Activated CD4-positive, CD25-positive, alpha-beta regulatory T cell (primary cell): Measurements from ENCODE around the gene IL1RAPL1.

Experiments used
- DNase-seq, 4 experiments: peaks; one replicate each; lab custom pipeline; 2025; lab: John Stamatoyannopoulos, UW

The IL1RAPL1 gene

DNA sequence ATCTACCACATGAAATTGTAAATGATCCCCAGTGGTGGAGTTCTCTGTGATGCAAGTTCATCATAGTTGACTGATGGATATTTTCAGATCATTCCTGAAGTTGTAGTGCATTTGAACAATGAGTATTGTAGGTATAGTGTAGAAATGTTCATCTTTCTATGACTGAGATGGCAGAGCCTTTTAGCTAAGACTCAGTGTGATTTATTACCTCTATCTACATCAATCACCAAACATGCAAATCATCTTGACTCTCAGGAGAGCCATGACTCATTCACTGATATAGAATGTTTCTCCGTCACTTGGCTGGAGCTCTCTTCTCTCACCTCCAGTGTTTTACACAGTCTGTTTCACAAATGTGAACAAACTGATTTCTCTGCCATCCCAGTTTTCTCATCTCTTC, 392.6 kb downstream of the IL1RAPL1 start:
- DNase-seq = no peak

DNA sequence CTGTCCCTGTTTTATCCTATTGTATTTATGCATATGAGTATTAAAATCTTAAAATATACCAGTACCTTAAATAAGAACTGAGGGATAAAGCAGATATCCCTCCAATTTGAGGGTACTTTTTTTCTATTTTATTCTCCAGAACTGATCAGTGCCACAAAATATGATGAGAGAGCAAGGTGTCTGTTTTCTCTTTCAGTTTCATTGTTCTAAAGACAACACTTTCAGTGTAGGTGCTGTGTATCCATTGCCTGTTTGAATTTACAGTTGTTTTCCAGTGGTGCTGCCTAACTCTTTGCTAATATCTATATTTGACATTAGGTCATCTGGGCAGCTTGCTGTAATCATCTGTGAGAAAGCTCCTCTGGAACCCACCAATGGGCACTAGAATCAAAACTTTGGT, 394.7 kb downstream of the IL1RAPL1 start:
- no peak for DNase-seq

DNA sequence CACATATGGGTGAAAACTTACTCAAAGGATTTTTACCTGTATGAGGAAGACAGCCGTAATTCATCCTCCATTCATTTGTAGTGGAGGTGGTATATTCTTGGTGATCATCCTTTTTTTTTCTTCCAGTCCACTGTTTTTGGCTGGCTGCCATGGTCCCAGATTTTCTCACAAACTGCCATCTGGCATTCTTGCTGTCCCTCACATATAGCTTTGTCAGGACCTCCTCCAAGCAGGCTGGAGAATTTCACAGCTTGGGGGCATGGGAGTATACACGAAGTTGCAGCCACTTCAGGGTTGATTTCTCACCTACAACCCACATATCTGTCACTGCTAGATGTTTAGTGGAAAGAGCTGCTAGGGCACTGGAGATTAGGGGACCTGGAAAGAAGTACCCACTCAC, 401.0 kb downstream of the IL1RAPL1 start:
- DNase-seq = no peak

DNA sequence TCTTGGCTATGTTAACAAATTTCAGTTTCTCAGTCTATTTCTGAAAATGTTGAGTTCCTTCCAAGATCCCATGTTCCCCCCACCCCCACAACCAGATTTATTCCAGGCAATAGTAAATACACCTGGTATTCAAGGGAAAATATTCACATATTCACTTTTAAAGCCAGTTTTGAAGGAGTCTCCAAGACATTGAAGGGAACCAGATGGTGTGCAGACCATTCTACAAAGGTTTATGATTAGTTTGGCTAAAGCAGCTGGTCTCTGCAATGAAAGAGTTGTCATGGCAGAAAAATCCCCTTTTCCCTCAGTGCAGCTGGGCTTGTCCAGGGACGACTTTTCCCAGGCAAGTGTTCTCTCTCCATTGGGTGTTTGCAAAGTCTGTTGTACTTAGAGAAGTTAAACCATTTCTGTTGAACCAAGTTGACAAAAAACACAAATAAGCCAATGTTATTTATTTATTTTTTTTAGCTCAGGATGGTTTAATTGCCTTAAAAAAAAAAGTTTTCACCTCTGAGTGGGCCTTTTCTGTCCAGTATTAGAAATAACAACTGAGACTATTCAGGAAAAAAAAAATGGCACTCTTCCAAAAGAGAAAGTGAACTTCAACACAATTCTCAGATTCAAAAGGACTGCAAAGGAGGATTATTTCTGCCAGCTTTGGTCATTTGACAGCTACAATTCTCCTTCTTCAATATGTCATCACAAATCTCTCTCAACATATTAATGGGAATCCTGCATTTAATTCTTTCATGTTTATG, 410.6 kb downstream of the IL1RAPL1 start:
- DNase-seq = no peak

DNA sequence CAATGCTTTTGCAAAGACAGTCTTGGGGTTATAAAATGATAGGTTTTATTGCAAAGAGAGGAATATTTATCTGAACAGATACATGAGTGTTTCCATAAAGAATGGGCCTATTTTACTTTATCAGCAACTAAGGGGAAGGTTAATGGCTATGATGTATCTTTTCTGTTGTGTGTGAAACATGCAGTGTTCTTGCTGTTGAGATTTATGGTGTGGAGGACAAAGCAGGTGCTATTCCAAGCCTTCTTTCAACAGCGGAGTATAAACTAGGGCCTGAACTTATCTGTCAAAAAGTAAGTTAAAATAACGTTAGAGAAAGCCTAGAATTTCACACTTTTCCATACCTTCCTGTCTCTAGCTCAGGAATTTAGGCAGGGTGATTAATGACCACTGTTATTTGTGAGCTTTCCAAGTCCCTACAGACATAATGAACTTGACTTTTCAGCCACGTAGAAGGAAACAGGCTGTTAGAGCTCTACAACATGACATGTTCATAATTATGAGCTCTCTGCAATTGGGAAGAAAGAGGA, 411.4 kb downstream of the IL1RAPL1 start:
- no peak for DNase-seq

DNA sequence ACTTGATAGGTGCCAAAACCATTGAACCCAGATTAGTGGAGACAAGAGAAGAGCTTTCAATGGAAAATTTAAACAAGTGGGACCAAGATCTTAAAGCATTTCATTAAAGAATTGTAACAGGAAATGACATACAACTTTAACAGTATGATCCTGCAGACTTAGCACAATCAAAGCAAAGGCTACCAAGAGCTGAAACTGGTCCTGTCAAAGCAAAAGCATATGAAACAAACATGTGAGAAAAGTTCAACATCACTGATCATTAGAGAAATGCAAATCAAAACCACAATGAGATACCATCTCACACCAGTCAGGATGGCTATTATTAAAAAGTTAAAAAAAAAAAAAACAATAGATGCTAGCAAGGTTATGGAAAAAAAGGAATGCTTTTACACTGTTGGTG, 425.6 kb downstream of the IL1RAPL1 start:
- no peak for DNase-seq

DNA sequence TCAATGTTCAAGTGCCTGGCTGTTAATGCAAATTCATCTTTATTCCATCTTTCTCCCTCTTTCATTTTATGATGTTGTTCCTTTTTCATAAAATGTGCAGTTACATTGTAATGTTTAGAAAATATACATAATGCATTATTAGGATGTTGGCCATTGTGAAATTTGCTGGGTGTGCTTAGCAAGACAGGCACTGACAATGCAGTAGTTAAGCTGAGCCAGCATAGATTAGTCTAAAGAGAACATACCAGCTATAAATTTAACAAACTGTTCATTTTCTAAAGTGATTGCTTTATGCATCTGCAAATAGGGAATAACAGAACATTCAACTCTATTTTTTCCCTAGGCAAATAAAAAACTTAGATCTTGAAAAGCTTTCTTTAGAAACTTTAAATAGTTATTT, 436.0 kb downstream of the IL1RAPL1 start:
- no peak for DNase-seq

DNA sequence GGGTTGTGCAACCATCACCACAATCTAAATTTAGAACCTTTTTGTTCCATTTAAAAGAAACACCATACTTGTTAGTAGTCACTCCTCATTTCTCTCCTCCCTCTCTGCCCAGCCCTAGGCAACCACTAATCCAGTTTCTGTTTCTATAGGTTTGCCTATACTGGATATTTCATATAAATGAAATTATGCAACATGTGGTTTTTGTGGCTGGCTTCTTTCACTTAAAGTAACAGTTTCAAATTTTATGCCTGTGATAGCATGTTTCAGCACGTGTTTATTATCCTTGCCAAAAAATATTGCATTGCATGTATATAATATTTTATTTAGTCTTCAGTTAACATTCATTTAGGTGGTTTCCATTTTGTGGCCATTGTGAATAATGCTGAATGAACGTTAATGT, 437.6 kb downstream of the IL1RAPL1 start:
- no peak for DNase-seq

DNA sequence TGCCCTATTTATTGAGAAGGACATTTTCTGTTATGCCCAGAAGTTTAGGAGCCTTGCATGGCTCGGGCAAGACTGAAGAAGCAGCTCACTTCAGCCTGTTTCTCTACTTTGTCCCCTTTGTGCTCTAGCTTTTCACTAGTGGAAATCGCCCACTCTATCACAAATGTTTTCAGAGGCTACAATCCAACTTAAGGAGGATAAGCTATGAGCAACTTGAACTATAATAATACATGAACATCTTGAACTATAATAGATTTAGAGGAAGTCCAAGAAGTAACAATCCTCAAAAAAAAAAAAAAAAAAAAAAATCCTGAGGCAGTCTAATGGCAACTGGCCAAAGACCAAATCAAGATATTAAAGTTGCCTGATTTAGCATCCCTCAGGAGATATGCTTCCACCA, 452.3 kb downstream of the IL1RAPL1 start:
- DNase-seq = no peak

DNA sequence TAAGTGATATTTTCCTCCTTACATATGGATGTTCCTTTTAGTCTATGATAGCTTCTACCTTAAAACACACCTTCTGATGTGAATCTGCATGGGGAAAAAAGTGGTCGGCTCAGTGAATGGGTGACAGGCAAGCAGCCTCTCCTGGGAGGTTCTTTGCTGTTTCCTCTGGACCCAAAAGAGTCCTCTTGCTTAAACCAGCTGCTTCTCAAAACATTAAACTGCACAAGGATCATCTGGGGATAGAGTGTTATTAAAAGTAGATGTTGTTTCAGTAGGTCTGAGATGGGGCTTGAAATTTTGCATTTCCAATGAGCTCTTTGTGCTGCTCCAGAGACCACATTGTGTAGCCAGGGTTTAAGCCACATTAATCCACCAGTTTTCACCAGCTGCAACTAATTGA, 452.9 kb downstream of the IL1RAPL1 start:
- no peak for DNase-seq

DNA sequence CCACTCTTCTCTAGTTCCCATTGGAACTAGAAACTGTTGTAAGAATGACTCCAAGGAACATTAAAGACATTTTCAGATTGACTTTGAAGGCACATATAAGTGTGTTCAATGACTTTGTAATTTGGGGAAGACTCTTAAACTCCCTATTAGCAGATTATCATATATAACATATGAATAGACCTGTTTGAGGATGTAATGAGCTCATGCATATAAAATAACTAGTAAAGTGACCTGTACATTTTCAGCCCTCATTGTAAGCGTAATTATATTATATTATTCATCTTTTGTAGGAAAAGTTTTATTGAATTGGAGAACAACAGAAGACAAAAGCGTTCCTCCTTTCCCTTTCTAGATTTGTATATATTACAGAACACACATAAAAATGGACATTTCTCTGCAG, 455.1 kb downstream of the IL1RAPL1 start:
- no peak for DNase-seq

DNA sequence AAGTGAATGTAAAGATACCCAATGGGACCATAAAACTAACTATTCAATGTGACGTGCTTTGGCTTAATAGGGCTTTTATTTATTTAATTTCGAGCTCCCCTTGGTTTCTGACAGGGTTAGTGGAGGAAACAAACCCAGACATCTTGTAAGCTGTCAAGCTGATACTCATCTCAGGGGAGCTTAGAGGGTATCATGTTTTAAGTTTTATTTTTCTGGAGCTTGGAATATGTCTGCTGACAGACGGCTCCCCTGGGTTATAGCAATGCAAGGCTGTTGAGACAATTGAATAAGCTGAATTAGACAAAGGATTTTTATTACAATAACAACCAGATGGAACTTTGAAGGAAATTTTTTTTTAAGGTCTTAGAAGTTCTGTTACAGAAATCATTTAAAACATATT, 456.5 kb downstream of the IL1RAPL1 start:
- no peak for DNase-seq

DNA sequence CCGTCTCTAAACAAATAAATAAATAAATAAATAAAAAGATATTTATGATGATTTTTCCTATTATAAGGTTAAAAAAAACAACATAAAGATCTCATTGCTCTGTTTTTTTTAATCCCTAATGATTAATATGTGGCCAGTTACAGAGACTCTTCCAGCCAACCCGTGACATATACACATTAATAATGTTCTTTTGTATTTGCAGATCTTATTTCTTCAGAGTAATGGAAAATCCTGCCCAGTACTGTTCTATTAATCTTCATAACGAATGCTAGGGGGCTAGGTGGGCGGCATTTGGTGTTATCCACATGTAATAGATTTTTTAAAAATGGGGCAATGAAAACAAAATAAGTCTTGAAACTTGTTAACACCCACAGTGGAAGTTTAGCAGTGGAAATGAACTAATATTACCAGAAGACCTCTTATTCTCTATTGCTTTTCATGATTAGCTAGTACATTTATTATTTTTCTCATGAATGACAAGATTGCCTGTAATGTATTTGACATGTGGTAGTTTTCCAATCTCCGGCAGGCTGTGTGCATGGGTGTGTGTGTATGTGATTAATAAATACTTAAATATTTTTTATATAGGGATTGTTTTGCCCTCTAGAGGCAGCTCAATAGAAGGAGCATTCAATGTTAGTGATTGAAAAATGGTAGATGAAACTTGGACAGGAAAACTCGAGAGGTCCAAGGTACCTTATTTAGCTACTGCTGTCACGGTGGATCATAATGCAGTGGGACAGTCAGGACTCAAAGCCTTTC, 457.4 kb downstream of the IL1RAPL1 start:
- DNase-seq = no peak

DNA sequence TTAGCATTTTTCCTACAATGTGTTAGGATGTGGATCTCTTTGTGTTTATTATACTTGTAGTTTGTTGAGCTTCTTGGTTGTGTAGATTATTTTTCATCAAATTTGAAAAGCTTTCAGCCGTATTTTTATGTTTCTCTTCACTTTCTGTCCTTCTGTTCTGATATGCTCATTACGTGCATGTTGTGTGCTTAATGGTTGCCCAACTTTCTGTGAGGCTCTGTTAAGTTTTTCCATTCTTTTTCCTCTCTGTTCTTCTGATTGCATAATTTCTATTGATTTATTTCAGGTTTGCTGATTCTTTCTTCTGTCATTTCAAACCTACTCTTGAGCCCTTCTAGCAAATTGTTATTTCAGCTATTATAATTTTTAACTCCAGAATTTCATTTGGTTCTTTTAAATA, 478.2 kb downstream of the IL1RAPL1 start:
- no peak for DNase-seq

DNA sequence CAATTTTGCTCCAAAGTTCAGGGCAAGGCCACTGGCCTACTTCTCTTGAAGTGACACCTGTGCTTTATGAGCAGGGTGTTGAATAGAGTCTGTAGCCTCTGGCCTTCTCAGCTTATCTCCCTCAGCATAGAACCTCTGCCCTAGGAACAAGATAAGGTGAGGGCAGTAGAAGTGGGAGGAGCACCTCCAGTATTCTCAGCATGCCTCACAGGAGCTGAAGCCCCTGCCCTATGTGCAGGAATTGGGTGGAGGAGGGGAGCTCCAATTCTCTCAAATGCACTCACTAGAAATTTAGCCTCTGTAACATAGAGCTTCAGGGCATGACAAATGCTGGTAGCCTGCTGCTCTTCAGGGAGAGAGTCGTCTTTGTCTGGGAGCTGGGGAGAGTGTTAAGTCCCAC, 479.3 kb downstream of the IL1RAPL1 start:
- DNase-seq = no peak

DNA sequence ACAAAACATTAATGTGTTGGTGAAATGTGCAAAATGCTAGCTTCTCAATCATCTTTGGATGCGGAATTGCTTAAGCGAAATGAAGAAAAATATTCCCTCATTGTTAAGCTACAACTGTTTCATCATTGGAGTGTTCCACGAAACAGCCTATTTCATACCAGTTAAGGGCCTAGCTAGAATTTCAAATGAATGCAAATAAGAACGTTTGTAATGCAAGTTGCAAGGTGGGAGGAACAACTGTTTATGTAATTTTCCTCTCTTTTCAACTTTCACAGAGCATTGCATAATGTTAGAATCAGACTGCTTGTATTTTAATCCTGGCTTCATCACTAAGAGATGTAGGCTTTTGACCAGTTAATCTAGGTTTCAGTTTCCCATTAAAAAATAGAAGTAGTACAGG, 480.1 kb downstream of the IL1RAPL1 start:
- DNase-seq = no peak

DNA sequence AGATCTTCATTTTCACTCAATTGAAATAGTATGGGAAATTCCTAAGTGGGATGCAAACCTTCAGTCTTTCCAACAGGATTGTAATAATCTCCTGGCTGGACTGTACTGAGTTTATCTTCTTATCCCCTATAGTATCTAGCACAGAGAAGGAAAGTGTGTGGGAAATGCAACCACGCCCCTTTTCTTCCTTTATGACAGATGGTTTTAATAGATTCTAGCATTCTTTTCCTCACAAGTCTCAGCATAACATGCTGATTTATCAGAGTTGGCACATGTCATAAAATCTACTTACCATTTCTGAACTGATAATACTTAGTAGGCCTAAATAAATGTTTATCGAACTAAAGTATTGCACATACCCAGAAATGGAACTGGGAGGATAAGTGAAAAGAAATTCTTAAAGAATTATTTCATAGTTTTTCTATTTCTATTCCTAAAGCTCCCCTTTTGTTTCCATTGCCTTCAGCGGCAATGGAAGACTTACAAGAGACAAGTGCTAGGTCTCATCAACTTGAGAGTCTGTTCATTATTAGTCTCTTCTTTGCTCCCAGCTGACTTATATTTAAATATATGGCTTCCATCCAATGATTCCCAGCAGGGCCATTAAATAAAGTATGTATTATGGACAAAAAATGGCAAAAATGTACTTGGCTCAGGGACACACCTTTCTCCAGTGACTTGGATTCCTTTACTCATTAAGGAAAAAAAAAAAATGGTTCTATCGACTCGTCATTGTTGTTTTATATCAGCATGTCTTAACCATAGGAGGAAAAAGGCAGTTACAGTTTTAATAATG, 484.5 kb downstream of the IL1RAPL1 start:
- DNase-seq = no peak

DNA sequence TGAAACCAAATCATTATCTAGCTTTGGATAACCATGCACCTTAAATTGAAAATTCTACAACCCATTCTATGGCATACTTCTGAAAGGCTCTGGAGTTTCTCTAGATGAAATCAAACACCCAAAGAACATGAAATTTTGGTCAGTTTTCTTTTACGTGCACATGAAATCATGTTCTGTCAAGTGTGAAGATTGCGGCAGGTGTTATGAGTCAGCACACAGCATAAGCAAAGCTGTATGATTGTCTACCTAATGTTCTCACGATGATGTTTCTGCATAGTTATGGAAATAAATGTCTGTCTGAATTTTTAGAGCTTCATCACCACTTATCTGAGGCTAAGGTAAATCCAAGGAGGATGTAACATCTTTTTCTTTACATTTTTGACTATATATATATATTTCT, 495.3 kb downstream of the IL1RAPL1 start:
- no peak for DNase-seq

DNA sequence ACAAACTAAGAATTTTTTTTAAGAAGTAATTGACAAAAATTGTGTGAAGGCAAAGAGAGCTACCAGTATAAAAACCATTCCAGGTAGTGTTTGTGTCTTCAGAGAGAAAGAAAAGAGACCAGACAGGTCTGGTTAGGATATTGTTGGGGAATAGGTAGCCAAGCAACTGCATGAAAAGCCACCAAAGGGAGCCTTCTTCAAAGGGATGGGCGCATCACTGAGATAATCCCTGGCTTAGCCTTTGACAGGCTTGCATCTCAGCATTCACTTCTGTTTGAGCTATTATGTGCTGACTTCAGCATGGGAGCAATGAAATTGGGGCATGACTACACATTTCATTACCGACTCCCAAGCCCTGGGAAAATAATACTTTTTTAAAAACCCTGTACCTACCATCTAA, 496.6 kb downstream of the IL1RAPL1 start:
- DNase-seq = no peak

DNA sequence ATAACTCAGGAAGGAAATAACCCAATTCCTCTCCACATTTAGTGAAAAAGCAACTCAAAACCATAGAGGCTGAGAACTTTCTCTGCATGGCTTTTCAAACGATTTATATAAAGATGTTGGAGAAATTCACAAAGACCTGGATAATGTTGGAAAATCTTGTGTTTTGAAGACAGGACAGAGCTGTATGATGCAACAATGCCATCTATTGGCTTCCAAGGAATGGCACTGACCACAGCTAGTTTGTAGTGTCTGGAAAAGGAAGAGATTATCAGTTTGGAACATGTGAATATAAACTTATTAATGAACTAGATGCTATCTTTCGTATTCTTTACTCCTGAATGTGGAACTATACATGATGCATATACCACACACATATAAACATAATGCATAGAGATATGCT, 503.6 kb downstream of the IL1RAPL1 start:
- no peak for DNase-seq

DNA sequence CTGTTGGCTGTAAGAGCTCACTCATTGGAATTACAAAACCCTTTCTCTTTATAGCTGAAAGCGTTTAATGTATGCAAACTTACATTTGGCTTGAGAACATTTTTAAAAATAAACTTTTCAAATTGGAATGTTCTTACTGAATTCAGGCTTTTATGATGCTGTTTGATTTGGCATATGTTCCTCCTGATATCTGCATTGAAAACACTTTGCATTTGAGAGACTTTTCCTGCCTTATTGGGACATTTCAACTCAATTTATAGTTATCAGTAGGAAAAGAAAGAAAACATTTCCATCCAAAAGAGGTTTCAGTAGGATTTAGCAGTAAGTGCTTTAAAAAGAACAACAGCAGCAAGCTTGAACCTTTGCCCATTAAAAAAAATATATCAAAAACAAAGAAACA, 520.0 kb downstream of the IL1RAPL1 start:
- DNase-seq = no peak

DNA sequence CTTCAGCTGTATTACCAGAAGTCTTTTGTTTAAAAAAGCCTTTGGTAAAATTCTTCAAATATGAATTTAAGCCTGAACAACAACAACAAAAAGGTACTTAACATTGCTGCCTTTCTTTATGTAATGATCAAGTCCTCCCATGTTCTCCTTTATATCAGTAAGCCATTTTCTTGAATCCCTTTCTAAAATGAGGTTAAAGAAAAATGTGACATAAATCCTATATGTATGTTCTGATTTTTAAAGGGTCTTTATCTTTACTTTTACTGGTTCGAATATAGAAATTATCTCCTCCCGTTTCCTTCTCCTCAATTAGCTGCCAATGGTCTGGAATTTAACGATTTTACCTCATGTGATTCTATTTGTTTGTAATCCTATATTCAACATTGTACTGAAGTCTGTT, 522.8 kb downstream of the IL1RAPL1 start:
- no peak for DNase-seq

DNA sequence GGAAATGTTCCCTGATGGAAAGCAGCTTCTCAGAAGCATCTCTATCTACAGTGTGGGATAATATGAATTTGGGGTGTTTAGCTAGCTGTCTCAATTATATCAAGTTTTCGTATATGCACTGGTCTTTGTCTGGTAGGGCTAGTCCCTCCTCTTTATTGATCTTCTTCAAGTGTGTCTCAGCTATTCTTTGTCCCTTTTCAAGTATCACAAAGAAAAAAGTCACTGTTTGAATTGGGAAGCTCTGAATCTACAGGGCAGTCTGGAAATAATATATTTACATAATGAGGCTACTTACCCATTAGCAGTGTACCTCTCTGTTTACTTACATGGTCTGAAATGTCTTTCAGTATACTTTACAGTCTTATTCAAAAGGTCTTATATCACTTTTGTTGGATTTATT, 526.0 kb downstream of the IL1RAPL1 start:
- no peak for DNase-seq
